Fibroblast of lung (primary cell): ENCODE measurements around the gene CEP152. TPM values are rescaled to one million over a fixed set of nuclear protein-coding genes. Genes with fewer than 3 reads are reported as not detected.

Source experiments
- DNase-seq, 2 donors: peaks; one replicate each; pipeline versions ENCODE4 v3.0.0 to v3.0.0-alpha.2; 2010; ENCODE audit warnings: low read depth in 2 of 2
- H2AFZ ChIP-seq: 2 replicates; pipeline ENCODE4 v1.5.1; 2012; ENCODE audit warnings: low read length, control low read depth, inconsistent platforms
- H3K27ac ChIP-seq: 2 replicates; pipeline ENCODE4 v1.5.1; 2011; ENCODE audit warnings: low read length, control low read depth; ENCODE audit not compliant: insufficient read depth
- H3K27me3 ChIP-seq: 2 replicates; pipeline ENCODE4 v1.5.1; 2011; ENCODE audit warnings: mild to moderate bottlenecking, low read length; ENCODE audit not compliant: control insufficient read depth, insufficient read depth
- H3K36me3 ChIP-seq: 2 replicates; pipeline ENCODE4 v1.5.1; 2011; ENCODE audit warnings: low read length; ENCODE audit not compliant: control insufficient read depth, insufficient read depth
- H3K4me1 ChIP-seq: 2 replicates; pipeline ENCODE4 v1.5.1; 2011; ENCODE audit warnings: low read length; ENCODE audit not compliant: control insufficient read depth, insufficient read depth; ENCODE audit errors: extremely low read depth
- H3K4me2 ChIP-seq: 2 replicates; pipeline ENCODE4 v1.5.1; 2011; ENCODE audit warnings: low read length, control low read depth; ENCODE audit not compliant: insufficient read depth; ENCODE audit errors: extremely low read depth
- H3K4me3 ChIP-seq, 4 experiments: fragments of 200-600 bp in 1 of 4; sonication (generic) in 1 of 4; replicated peaks in 1 of 4; 2 replicates each; pipeline ENCODE4 v1.5.1; 2011 to 2016; ENCODE audit warnings: low read length in 4 of 4, low read depth in 3 of 4, mild to moderate bottlenecking in 3 of 4, control low read depth in 2 of 4, inconsistent platforms in 1 of 4, mixed read lengths in 1 of 4; ENCODE audit not compliant: insufficient read depth in 1 of 4; ENCODE audit errors: control extremely low read depth in 1 of 4
- H3K79me2 ChIP-seq: 2 replicates; pipeline ENCODE4 v1.5.1; 2012; ENCODE audit warnings: mild to moderate bottlenecking, low read length, inconsistent platforms; ENCODE audit not compliant: control insufficient read depth, insufficient read depth
- H3K9ac ChIP-seq: 2 replicates; pipeline ENCODE4 v1.5.1; 2011; ENCODE audit warnings: mild to moderate bottlenecking, low read length, control low read depth; ENCODE audit not compliant: insufficient read depth
- H3K9me3 ChIP-seq: 2 replicates; pipeline ENCODE4 v1.5.1; 2012; ENCODE audit warnings: low read depth, low read length; ENCODE audit not compliant: control insufficient read depth, insufficient read depth
- H4K20me1 ChIP-seq: 2 replicates; pipeline ENCODE4 v1.5.1; 2011; ENCODE audit warnings: low read length; ENCODE audit not compliant: control insufficient read depth, insufficient read depth; ENCODE audit errors: extremely low read depth
- EZH2 ChIP-seq: IDR thresholded peaks from 2 replicates; pipeline ENCODE4 v1.5.1; 2012; ENCODE audit warnings: low read length, control low read depth, mild to moderate bottlenecking; ENCODE audit errors: missing control alignments
- polyA plus RNA-seq, 2 donors: library from polyadenylated mRNA; depleted of rRNA in 1 of 2; stranded (reverse) in 1 of 2; unstranded in 1 of 2; fragments of >200 nt; gene quantifications; 2 replicates each; pipeline ENCODE4 v1.2.1, GENCODE V29; 2011 to 2012; ENCODE audit warnings: missing spikeins in 1 of 2
- total RNA-seq: library from RNA; depleted of rRNA; stranded (reverse); fragments of >200 nt; gene quantifications from 2 replicates; pipeline ENCODE4 v1.2.1, GENCODE V29; 2014
- TF ChIP-seq, protein P1 (sequence below), 2 donors: IDR thresholded peaks in 1 of 2; conservative IDR thresholded peaks in 1 of 2; 1 replicate in 1 of 2; 2 replicates in 1 of 2; pipeline ENCODE4 v1.5.1; 2011 to 2012; ENCODE audit warnings: low read length in 2 of 2, control low read depth in 1 of 2, inconsistent platforms in 1 of 2, low read depth in 1 of 2, mild to moderate bottlenecking in 1 of 2

CEP152 gene
- total and polyA plus RNA-seq, 2 donors (not counting 1 experiment from before 2014, with no cell fraction given), result 0.72 to 7.8 TPM

DNA sequence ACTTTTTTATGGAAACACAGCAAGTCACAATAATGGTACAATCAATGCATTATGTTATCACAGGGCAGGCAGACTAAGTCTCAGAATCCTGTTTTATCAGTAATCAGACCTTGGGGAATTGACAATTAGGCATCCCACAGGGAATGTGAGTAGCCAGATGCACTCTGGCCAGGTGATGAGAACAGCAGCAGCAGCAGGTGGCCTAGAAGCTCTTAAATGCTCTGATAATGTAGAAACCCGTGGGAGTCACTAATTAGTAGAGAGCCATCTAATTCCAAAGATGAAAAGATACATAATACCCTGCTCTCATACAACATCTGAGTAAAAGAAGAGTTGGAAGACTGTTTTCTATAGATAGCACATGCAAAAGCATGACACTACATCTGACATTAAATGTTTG is 12.6 kb downstream of the CEP152 start:
- no peaks in the 10 kb centered on the region for H3K27me3 ChIP-seq
- no peak overlapping the region for H3K9ac ChIP-seq
- H3K4me2 ChIP-seq, result no peak overlapping the region
- no peak for DNase-seq
- no peak overlapping the region for H2AFZ ChIP-seq
- H3K4me3 ChIP-seq, result no peak overlapping the region
- no peaks in the 10 kb centered on the region for H3K9me3 ChIP-seq
- H3K36me3 ChIP-seq, result no peaks in the 10 kb centered on the region
- H4K20me1 ChIP-seq, result no peaks in the 10 kb centered on the region
- H3K79me2 ChIP-seq, result peaks cover 8% of the 10 kb centered on the region
- H3K27ac ChIP-seq, result no peak overlapping the region
- peaks cover 5% of the 10 kb centered on the region for H3K4me1 ChIP-seq
- TF ChIP-seq, protein P1, sequence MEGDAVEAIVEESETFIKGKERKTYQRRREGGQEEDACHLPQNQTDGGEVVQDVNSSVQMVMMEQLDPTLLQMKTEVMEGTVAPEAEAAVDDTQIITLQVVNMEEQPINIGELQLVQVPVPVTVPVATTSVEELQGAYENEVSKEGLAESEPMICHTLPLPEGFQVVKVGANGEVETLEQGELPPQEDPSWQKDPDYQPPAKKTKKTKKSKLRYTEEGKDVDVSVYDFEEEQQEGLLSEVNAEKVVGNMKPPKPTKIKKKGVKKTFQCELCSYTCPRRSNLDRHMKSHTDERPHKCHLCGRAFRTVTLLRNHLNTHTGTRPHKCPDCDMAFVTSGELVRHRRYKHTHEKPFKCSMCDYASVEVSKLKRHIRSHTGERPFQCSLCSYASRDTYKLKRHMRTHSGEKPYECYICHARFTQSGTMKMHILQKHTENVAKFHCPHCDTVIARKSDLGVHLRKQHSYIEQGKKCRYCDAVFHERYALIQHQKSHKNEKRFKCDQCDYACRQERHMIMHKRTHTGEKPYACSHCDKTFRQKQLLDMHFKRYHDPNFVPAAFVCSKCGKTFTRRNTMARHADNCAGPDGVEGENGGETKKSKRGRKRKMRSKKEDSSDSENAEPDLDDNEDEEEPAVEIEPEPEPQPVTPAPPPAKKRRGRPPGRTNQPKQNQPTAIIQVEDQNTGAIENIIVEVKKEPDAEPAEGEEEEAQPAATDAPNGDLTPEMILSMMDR (conservative IDR thresholded peaks at IDR 0.05 in 1 of 2, IDR thresholded peaks at IDR 0.05 in 1 of 2; ENCODE audit: low read depth in 1 of 2, low read length in 2 of 2), result no peak
- TF ChIP-seq EZH2, result no peak

DNA sequence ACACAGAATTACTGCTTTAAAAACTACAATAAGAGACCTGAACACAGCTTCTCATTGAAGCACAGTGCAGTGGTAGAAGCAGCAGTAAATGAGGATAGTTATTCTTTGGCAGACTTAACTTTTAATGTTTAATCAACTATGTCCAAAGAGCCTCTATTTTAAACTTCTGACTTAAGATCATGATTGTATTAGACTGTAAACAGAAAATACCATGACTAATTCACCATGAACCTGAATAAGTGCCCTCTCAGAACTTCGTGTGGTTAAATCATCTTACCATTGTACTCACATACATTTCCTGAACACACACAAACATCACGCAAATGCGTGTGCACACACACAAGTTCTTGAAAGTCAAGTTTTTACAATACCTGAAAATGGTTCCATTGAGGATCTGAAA is 13.9 kb downstream of the CEP152 start:
- Histone ChIP-seq H3K4me2 (no peak overlapping the region), H3K4me3 (no peak overlapping the region)

DNA sequence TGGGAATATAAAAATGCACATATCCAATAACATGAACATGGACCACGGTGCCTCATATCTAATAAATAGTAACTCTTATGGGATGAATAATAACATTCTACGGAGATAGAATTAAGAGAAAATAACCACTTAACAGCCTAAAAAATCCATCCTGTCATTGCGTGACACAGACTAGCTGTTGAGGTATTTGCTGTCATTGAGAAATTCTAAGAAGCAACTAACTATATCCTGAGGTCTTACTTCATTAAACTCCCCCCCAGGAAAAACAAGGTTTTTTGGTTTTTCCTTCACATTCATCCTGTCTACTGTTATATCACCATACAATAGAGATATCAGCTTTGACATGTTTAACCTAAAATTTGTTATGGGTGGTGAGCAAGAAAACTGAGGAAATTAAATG is 14.3 kb downstream of the CEP152 start:
- no peak overlapping the region for H3K4me3 ChIP-seq
- peaks cover 7% of the 10 kb centered on the region for H3K79me2 ChIP-seq
- no peaks in the 10 kb centered on the region for H3K27me3 ChIP-seq
- H3K4me2 ChIP-seq, result no peak overlapping the region
- H4K20me1 ChIP-seq, result no peaks in the 10 kb centered on the region
- H3K9me3 ChIP-seq, result no peaks in the 10 kb centered on the region
- TF ChIP-seq EZH2, result no peak
- TF ChIP-seq, protein P1 (conservative IDR thresholded peaks at IDR 0.05 in 1 of 2, IDR thresholded peaks at IDR 0.05 in 1 of 2; ENCODE audit: low read depth in 1 of 2, low read length in 2 of 2), result no peak
- H3K9ac ChIP-seq, result no peak overlapping the region
- no peaks in the 10 kb centered on the region for H3K4me1 ChIP-seq
- no peak overlapping the region for H3K27ac ChIP-seq
- DNase-seq, result peak in 1 of 2 donors; percentile 13
- no peaks in the 10 kb centered on the region for H3K36me3 ChIP-seq
- H2AFZ ChIP-seq, result no peak overlapping the region

More for the DNA sequence above, 13.9 kb downstream of the CEP152 start:
- Histone ChIP-seq H4K20me1 (no peaks in the 10 kb centered on the region), H3K27me3 (no peaks in the 10 kb centered on the region), H3K36me3 (no peaks in the 10 kb centered on the region), H2AFZ (no peak overlapping the region), H3K79me2 (peaks cover 8% of the 10 kb centered on the region), H3K4me1 (no peaks in the 10 kb centered on the region), H3K9ac (no peak overlapping the region), H3K27ac (no peak overlapping the region), H3K9me3 (no peaks in the 10 kb centered on the region)
- peak; percentile 70 to 81 for DNase-seq
- TF ChIP-seq, protein P1 (conservative IDR thresholded peaks at IDR 0.05 in 1 of 2, IDR thresholded peaks at IDR 0.05 in 1 of 2; ENCODE audit: low read depth in 1 of 2, low read length in 2 of 2), result no peak
- TF ChIP-seq EZH2, result no peak
